Measurements from ENCODE around the gene DAAM2. TPM values are rescaled to one million over a fixed set of nuclear protein-coding genes. Genes with fewer than 3 reads are reported as not detected.

The DAAM2 gene
- total and polyA plus RNA-seq, 2 donors (not counting 3 experiments of a cell fraction or from before 2014, with no cell fraction given), result 0.42 to 0.44 TPM

GRCh38 chr6:39801456-39802251, 9.5 kb downstream of the DAAM2 start:
- H3K4me1 ChIP-seq (ENCODE audit: control insufficient read depth, extremely low read depth, insufficient read depth, low read length), result no peaks in the 10 kb centered on the region
- BruUV-seq (replicated peaks), result no TSS peak
- FAIRE-seq (no peak), DNase-seq (ENCODE audit: low read depth, low spot score) (no peak)
- TF ChIP-seq EZH2 (IDR thresholded peaks at IDR 0.05; ENCODE audit: borderline replicate concordance, low read depth, low read length, severe bottlenecking) (no peak), POLR2A (IDR thresholded peaks at IDR 0.05; ENCODE audit: low read depth, low read length) (no peak), GATA2 (IDR thresholded peaks at IDR 0.05; ENCODE audit: insufficient read depth, insufficient read length, low read depth, low read length) (no peak), MAX (IDR thresholded peaks at IDR 0.05; ENCODE audit: insufficient read depth, insufficient read length) (no peak), MYC (IDR thresholded peaks at IDR 0.05; ENCODE audit: low read depth, low read length) (no peak), CTCF (IDR thresholded peaks at IDR 0.05; ENCODE audit: extremely low read depth in 1 of 2, insufficient read depth in 1 of 2, low read depth in 1 of 2, low read length in 2 of 2) (no peak), JUN (IDR thresholded peaks at IDR 0.05; ENCODE audit: borderline replicate concordance, insufficient read depth, insufficient read length, low read depth) (no peak), POLR2AphosphoS5 (IDR thresholded peaks at IDR 0.05; ENCODE audit: insufficient read depth, low read depth, low read length) (no peak), FOS (IDR thresholded peaks at IDR 0.05; ENCODE audit: borderline replicate concordance, insufficient read depth, low read length) (no peak)
- peaks cover 0 to 2% of the 10 kb centered on the region in 2 experiments for H3K27me3 ChIP-seq (ENCODE audit: control insufficient read depth in 2 of 2, insufficient read depth in 2 of 2, low read length in 2 of 2)
- ChIA-PET POLR2A (no interaction called here), CTCF (interaction anchor here (2.8 kb wide), 1 partner anchor 64 kb away, joined by 9 read pairs; no protein-coding TSS in a partner anchor)
- no peak overlapping the region for H2AFZ ChIP-seq (ENCODE audit: low read depth, low read length)
- dilution Hi-C loops (cut with MboI; ENCODE audit: extremely low pct_ligation_motif_present, low sequenced_read_pairs), result no loop called here
- no peak overlapping the region for H3K9ac ChIP-seq (replicated peaks; ENCODE audit: extremely low read depth, insufficient read depth, low read length)
- H3K4me3 ChIP-seq (replicated peaks in 1 of 3; ENCODE audit: insufficient read depth in 1 of 3, low read depth in 1 of 3, low read length in 3 of 3), result no peak overlapping the region
- intact Hi-C loops (cut with micrococcal nuclease), result no loop called here
- no peaks in the 10 kb centered on the region for H4K20me1 ChIP-seq (replicated peaks; ENCODE audit: control insufficient read depth, extremely low read depth, insufficient read depth, low read length)
- no peak overlapping the region for H3K27ac ChIP-seq (ENCODE audit: insufficient read depth, low read depth, low read length)
- no peaks in the 10 kb centered on the region for H3K79me2 ChIP-seq (ENCODE audit: control insufficient read depth, insufficient read depth, low read length)
- H3K36me3 ChIP-seq (ENCODE audit: control insufficient read depth in 2 of 2, extremely low read depth in 1 of 2, insufficient read depth in 2 of 2, low read length in 2 of 2), result no peaks in the 10 kb centered on the region
- no peak overlapping the region for H3K4me2 ChIP-seq (ENCODE audit: insufficient read depth, low read length)
- H3K9me3 ChIP-seq (replicated peaks; ENCODE audit: control insufficient read depth, insufficient read depth, low read length), result no peaks in the 10 kb centered on the region
- no peaks in the 10 kb centered on the region for H3K9me1 ChIP-seq (replicated peaks; ENCODE audit: control insufficient read depth, extremely low read depth, insufficient read depth, low read length)
